GM19467 (cell line): ENCODE results near the gene NRCAM.

ENCODE experiments used
- ATAC-seq: cut with Tn5 transposase; IDR thresholded peaks from one replicate; pipeline ENCODE4 v1.9.1; 2021; ENCODE audit warnings: mild to moderate bottlenecking, moderate library complexity; ENCODE audit not compliant: unreplicated experiment

NRCAM gene

DNA sequence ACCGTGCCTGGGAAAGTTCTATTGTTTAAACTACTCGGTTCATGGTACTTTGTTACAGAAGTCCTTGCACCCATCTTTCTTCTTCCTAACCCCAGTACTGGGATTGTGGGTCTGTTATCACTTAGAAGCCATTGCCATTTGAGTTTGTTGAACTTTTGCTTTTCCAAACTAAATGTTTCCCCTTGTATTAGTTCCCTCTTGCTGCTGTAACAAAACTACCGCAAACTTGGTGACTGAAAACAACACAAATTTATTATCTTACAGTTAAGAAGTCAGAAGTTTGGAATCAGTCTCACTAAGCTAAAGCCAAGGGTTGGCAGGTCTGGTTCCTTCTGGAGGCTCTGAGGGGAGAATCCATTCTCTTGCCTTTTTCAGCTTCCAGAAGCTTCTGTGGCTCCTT, 319.2 kb downstream of the NRCAM start:
- ATAC-seq = no peak

DNA sequence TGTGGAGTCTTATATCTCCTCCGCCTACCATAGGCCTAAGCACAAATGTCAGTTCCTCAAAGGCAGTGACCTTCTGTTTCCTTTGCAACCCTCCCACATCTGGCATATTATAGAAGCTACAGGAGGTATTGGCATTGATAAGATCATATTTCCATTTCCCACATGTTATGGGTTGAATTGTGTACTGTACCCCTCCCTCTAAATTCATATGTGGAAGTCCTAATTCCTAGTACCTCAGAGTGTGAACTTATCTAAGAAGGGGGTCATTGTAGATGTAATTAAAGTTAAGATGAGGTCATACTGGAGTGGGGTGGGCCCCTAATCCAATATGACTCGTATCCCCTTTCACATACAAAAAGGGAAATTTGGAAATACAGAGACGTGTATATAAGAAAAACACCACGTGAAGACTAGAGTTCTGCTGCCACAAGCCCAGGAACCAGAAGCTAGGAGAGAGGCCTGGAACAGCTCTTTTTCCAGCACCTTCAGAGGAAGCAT, 320.0 kb downstream of the NRCAM start:
- peak; percentile 30 for ATAC-seq

DNA sequence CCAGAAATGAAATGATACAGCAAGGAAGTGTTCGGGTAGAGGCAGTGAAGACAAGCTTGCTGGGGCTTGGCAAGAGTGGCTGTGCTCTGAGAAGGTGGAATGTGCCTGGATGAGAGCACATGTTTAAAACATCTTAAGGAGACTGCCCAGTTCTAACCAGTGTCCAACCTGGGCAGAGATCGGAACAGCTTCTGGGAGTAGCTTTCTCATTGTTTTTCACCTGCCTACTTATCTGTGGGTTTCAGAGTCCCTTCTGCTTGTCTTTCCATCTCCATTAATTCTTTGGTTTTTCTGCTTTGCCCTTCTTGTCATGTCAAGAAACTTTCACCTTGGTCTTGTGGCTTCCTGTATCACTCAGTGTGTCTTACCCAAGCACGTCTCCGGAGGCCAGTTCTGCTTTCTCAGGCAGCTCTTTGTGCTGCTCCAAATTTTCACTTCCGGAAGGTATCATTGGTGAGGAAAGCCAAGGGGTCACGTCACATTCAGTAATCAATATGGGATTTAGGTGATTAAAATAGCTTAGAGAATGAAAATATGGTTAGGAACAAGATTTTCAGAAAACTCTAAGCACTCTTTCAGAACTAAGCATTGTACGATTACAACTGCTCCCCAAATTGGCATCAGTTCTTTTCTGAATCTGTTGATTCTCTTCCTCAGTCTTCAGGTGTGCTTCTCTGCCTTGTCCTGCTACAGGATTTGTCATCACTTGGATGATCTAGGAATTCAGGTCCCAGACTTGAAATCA, 320.6 kb downstream of the NRCAM start:
- peak; percentile 98 for ATAC-seq

DNA sequence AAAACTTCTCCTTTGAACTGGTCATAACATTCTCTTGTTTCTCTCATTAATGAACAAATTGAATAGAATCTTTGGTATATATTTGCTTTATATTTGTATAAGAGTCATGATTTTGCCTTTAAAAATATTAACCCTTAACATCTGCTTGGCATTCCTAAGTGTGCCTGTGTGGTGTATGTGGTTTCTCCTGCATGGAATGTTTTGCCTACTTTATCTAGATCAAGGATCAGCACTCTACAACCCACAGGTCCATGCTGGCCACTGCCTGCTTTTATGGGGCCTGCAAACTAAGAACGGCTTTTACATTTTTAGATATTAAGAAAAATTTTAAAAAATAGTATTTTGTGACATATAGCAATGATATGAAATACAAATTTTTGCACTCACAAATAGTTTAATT, 321.8 kb downstream of the NRCAM start:
- no peak for ATAC-seq

DNA sequence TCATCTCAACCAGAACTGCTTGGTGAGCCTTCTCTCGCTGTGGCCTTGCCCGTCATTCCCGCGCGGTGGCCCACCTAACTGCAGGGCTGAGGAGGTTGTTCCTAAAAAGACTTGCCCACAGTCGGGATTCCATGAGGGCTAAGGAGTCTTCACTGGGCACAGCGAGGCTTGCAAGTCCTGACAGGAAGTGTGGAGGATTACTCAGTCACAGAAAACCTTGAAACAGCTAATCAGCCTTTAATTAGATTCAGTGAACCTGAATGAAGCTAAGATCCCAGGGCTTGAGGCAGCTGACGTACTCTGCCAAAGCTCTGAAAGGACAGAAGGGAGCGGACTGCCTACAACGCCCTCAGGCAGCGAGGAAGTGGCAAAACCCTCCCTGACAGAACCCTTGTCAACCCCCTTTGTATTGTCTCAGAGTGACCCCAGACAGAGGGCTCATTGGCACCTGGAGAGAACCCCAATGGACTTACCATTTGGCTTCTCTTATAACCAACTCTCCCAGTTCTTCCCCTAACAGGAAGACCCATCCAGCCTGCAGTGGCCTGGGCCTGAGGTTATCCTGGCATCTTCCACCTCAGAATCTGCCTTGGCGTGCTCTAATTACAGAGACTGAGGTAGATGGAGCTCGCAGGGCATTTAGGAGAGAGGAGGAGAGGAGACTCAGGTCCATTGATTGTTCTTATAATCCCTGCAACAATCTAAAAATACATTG, 323.5 kb downstream of the NRCAM start:
- no peak for ATAC-seq

DNA sequence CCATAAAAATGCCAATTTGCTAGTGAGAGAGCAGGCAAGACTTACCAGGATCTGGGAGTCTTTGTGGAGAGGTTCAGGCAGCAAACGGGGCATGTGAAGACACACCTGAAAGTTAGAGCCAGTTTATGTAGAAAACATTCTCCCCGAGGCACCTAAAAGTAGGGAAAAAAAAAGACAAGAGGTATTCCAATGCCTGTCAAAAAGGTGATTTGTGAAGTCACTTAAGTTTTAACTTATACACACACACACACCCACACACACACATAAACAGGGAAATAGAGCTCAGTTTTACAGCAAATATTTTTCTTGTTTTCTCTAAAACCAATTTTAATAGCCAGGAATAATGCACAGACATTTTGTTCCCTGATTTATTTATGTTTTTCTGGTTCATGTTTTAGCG, 326.0 kb downstream of the NRCAM start, which contains the start of gene LAMB4:
LAMB4 (minus strand) TSS at position 101 of the 400 bp plus-strand sequence. CDS start 7,197 bp downstream, outside the sequence.
- ATAC-seq = no peak

DNA sequence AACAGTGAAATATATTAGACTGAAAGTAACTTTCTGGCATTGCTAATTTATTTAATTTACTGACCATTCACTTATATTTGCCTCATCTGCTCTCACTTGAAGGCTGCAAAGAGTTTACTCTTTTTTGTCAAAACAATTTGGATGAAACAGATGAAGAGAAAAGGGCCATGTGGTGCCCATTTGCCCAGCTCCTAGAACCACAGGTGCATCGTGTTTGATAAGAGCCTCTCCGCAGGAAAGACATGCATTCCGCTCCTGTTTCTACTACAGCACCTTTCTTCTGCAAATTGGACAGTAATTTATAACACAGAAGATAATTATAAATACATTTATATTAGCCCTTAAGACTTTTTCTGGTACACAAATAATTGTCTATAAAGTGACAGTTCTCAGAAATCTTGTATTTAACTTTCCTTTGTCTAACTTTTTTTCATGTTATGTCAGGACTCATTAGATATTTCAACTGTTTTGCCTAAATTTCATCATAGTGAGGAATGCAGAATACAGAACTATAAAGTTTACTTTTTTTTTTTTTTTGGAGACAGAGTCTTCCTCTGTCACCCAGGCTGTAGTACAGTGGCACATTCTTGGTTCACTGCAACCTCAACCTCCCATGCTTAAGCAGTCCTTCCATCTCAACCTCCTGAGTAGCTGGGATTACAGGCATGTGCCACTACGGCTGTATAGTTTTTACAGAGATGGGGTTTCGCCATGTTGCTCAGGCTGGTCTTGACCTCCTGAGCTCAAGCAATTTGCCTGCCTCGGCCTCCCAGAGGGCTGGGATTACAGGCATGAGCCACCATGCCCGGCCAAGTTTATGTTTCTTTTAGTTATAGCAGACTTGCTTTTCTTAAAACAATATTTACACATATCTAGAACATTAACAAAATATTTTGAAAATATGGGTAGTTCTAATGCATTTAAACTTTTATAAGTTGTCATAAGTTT, 326.9 kb downstream of the NRCAM start:
- no peak for ATAC-seq

DNA sequence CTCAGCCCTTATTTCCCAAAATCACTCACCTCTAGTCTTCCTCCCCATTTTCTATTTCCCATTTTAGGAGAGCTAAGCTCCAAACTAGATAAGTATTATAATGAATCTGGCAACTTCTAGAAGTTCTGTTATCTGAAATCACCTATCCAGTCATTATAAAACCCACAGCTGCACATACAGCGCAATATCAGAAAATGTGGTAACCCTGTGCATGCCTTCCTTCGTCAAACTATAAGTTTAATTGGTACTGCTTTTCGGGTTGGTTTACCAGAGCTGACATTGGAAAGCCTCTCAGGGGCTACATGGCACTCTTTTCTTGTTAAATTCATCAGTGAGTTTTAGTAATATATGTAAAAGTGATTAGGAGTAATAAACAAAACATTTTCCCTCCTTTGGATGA, 327.7 kb downstream of the NRCAM start:
- ATAC-seq = no peak

DNA sequence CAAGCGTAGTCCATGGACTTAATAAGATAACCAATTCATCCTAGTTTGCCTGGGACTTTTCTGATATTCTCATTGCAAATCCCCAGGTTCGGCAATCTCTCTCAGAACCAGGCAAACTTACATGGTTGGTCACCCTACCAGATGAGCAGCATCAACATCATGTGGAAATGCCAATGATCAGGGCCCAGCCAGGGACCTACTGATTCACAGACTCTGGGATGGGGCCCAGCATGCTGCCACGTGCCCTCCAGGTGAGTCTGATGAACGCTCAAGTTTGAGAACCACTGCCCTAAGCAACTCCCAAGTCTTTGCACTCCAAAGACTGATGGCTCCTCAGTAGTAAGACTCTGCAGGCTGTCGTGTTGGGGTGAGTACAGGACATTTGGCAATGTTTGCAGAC, 328.8 kb downstream of the NRCAM start:
- ATAC-seq = no peak

DNA sequence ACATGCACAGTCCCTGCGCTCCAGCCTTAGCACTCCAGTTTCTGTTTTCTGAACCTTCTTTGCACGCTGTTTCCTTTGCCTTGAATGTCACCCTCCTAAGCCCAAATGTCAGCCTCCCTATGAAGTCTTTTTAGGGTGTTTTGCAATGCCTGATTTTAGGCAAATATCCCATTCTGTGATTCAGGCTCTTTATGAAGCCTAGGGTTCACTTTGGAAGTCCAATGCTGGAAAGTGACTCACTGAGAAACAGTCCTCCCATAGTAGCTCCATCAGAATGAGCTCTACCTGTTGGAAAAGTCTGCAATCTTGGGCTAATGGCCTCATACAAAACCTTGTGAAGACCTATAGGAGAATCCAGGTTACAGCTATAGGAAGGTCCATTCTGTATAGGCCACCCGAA, 331.4 kb downstream of the NRCAM start:
- no peak for ATAC-seq

DNA sequence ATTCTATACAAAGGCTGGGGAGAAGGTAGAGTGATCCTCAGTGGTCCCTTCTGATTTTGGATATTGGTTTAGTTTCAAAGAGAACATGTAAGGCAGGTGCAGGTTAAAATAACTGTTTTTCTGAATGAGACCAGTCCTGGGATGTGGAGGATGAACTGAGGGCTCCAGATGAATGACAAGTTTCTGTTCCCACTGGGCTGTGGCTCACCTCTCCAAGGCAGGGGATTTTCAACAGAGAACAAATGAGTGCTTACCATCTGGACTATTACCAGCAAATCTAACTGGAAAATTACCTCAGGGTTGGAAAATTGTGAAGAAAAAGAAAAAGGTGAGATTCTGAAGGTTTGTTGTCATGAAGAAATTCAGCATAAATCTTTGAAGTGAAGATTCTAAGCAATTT, 334.1 kb downstream of the NRCAM start:
- ATAC-seq = no peak

DNA sequence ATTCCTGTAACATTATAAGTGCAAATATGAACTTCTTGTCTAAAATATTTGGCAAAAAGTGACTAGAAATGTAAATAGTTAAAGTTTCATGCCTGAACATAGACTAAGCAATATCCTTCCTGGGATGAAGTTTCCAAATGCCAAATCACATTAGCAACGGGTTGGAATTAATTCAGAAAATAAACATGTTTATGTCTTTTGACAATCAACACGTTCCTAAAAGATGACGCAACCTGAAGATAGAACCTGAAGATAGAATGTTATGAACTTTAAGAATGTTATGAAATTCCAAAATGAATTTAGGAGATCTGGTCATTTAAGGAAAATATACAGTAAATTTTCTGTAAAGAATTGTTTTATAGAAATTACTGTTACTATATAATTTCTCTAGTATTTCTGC, 335.3 kb downstream of the NRCAM start:
- no peak for ATAC-seq

DNA sequence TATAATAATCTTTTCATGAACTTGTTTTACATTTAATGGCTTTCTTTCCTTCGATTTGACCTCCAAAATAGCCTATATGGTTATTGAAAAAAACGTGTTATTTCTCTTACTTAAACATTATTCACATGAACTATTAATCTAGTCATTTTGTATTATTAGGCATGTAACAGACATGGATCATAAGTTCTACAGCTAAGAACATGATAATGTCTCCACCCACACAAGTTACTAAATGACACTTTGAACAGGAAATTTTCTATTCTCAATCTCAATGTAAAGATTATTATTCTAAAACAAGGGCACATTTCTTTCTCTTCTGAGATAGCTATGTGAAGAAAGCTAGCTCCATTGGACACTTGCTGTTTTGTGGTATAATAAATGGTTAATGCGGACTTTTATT, 336.0 kb downstream of the NRCAM start:
- ATAC-seq = no peak

DNA sequence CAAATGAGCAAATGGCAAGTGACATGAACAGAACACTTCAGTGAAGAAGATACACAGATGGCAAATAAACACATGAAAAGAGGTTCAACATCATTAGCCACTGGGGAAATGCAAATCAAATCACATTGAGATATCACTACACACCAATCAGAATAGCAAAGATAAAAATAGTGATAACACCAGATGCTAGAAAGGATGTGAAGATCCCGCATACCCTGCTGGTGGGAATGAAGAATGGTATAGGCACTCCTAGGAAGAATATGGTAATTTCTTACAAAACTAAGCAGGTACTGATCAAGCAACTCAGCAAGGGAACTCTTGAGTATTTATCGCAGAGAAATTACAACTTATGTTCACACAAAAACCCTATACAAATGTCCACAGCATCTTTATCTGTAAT, 337.3 kb downstream of the NRCAM start:
- no peak for ATAC-seq

DNA sequence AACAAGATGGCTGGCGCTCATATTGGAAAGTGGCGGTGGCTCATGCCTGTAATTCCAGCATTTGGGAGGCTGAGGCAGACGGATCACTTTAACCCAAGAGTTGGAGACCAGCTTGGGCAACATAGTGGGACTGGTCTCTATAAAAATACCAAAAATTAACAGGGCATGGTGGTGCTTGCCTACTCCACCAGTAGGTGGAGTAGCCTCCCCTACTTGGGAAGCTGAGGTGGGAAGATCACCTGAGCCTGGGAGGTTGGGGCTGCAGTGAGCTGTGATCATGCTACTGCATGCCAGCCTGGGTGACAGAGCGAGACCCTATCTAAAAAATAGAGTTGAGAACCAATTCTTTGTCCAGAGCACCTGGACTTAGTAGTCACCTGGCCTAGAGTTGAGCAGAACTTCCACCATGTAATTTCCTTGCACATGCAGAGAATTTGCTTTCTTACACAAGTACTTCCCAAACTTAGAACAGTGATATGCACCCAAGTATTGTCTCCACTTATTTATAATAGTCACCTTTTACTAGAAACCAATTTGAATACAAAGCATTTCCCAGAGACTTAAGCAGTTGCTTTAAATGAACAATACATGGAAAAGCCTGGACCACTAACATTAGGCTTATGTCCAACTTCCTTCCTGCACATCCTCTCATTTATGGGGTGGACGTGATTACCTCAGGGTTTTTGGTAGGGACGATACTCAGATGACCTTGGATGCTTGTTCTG, 342.0 kb downstream of the NRCAM start:
- peak; percentile 82 for ATAC-seq

DNA sequence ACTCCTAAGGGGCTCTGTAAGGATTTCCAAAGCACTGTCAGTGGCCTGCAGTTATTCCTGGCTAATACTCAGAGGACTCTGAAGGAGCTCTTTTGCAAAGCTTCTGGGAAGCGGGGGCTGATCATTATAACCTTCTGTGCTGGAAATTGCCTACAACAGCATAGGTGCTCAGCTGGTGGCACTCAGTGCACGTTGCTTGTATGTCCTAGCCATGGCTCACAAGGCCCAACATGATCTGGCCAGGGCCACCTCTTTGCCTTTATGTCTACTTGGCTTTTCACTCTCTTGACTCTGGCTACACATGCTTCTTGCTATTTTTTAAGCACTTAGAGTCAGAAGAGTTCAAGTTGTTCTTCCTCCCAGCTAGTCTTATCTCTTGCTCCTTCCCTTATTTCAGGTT, 343.6 kb downstream of the NRCAM start:
- no peak for ATAC-seq

DNA sequence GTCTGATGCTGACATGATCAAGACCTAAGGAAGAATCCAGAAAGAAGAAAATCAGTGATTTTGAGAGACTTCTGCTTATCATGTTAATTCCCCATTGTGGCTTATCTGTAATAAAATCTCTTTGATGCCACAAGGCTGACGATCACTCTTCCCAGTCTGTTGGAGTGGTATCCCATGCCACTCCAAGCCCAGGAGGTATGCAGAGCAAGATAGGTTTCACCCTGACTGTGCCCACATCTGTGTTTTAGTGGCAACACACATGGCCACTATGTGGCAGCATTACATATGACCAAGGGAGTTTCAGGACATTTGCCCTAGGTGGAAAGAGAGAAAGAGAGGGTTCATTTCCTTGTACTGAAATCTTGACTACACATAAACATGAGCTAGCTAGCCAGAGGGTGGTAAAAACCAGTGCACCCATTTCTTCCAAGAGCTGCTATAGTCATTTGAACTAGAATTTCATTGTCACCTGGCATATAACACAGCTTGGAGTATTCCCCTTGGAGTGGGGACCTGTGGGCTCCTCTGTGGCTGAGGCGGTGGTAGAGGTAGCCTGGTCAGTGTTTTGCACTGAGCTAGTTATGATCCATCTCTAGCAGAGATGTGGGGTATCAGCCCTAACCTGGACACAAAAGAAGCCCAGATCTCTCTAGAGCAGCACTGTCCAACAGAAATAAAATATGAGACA, 346.9 kb downstream of the NRCAM start:
- no peak for ATAC-seq

DNA sequence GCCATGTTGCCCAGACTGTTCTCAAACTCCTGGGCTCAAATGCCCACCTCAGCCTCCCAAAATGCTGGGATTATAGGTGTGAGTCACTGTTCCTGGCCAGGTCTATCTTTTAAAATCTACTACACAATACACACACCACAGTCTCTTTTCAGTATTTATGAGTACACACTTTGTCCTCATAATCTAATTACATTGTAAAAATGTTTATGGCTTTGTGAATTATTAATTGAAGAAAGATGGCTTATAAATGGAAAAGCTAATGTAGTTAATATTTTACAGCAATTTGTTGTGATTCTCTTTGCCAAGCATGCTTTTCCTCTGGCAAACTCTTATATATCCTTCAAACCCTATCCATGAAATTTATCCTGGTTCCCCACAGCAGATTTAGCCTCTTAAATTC, 348.1 kb downstream of the NRCAM start:
- no peak for ATAC-seq

DNA sequence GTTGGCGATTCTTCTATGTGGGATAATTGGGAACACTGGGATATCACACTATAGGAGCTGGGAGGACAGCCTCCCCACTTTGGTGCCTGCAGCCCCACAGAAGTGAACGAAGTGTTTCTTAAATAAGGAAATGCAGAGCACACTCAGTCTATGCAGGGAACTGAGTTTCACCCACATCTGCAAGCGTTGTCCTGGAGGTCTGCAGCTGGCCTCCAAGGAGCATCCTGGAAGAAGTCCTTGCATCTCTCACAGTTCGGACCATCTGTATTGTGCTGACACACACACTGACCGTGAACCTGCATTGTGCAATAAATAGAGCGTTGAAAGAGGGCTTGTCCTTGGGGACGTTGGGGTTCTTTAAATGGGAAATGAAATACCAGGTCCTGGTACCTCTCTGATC, 351.9 kb downstream of the NRCAM start:
- no peak for ATAC-seq
